HG02970 (cell line): ENCODE data around the gene UBL7.

Experiments used
- ATAC-seq: cut with Tn5 transposase; IDR thresholded peaks from one replicate; pipeline ENCODE4 v1.9.1; 2021; ENCODE audit warnings: mild to moderate bottlenecking, moderate library complexity, moderate number of reproducible peaks; ENCODE audit not compliant: unreplicated experiment, low FRiP score

The UBL7 gene

GRCh38 chr15:74442604-74443003 lies 18.4 kb downstream of the UBL7 start:
- no peak for ATAC-seq

DNA sequence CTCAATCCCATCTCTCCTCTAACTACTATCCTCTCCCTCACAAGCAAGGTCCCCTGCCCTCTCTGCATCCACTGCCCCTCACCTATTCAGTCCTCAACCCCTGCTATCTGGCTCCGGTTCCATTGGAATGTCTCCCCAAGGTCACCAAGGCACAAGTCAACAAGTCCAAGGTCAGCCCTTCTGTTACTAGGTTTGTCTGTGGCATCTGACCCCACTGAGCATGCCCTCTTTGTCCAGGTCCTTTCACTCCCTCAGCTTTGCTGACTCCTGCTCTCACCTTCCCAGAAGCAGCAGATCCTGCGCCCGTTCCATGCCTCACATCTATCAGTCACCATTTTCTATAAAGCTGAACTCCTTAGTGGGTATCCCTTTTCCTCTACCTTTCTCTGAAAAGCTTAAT lies 18.9 kb downstream of the UBL7 start:
- ATAC-seq = no peak

- no peak for ATAC-seq
Measured at GRCh38 chr15:74441248-74441941, 19.6 kb downstream of the UBL7 start.

DNA sequence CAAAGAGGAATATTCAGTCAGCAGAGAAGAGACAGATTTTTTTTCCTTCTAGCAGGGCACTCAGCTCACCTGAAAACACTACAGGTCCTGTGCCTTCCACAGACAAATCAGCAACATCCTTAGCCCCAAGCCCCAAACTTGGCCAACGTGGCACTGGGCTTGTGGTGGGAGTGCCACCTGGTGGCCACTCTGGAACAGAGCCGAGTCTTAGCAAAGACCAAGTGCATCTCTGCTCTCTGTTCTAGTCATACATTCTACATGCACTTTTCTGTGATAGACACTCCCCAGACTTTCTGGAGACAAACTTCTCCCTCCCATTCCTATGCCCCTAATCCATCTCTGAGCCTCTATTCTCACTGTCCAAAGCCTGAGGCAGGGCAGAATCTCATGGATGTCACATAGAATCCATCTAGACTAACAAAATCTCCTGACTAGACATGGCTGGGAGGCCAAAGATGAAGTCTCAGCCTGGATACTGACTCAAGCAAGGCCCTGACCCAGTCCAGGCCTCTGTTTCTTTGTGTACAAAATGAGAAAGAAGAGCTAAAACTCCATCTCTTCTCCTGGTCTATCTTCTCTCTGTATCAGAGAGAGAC lies 22.1 kb downstream of the UBL7 start:
- ATAC-seq = no peak

- no peak for ATAC-seq
Measured at GRCh38 chr15:74438206-74438605, 22.8 kb downstream of the UBL7 start.

DNA sequence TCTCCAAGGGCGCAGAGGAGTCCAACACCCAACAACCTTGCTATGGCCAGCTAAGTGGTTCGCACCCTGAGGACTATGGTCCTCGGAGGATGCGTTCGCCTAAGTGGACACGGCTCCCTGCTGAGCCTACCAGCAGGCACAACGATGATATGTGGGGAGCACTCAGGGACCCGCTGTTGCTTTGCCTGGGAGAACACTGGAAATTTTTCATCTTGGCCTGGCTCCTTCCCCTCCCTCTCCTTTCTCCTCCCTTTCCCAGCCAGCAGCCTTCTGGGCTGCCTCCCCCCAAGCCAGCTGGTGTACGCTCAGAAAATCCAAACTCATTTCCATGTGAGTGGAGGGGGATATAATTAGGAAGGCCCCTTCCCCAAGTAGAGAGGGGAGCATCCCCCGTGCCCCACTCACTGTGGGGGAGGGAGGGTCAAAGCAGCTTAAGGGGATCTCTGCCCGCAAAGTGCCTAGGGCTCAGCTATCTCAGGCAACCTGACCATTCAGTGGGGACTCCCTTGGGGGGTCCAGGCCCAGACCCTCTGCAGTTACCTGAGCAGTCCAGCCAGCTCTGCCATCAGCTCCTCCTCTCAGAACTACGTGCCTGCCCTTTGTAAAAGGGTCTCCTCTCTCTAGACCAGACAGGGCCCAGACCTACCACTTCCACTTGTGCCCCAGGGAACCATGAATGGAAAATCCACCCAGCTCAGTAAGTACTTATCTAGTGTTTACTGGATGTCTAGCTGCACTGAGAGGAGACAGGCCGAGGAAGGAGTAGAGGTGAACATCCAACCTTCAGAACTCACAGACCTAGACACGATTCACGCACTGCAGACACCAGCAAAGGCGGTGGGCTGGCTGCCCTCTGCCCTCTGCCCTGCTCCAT lies 26.5 kb downstream of the UBL7 start:
- no peak for ATAC-seq

GRCh38 chr15:74433592-74434262 lies 27.2 kb downstream of the UBL7 start, which contains the start of gene SEMA7A:
Gene SEMA7A, minus strand, starts transcription at chr15:74433958. Its CDS starts 40 bp downstream, at chr15:74433918.
- ATAC-seq = peak; percentile 61

DNA sequence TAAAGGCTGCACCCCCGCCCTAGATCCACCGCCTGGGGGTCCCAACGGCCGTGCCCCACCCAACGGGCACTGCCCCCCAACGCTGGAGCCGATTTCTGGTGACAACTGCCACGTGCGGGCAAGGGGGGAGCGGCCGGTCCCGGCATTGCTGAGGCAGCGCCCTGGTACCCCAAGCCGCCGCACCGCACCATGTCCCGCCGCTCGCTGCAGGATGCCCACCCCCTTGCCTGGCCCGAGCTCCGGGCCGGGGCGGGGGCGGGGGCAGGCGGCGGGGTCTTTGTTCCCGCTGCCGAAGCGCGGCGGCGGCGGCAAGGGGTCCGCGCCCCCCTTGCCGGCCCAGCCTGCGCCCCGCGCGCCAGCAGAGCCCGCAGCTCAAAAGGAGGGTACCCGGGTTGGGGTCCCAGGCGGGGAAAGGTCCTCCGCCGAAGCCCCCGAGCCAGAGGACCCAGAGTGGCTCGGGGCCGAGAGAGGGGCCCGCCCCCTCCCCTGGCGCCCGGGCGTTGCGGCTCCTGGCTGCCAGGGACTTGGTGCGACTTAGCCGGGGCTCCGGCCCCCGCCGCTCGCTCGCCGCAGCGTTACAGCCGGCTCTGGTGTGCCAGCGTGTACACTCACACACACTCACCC lies 27.9 kb downstream of the UBL7 start:
- peak; percentile 7 for ATAC-seq

- ATAC-seq = no peak
Measured at GRCh38 chr15:74432271-74432967, 28.5 kb downstream of the UBL7 start.

DNA sequence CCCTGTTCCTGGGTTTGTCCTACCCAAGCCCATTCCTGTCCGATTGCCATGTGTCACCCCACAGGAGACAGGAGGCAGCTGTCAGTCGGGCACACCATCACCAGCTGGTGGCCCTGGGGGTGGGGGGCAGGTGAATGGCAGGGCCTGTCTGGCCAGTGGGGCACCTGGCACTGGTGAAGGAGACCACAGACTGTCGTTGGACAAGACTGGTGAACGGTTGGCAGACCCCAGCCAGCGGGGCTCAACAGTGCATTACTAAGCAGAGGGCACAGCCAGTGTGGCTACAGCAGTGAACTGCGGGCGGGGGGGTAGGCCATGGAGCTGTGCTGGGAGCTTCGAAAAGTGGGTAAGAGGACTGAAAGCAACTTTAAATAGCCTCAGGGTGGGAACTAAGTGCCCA lies 29.3 kb downstream of the UBL7 start:
- ATAC-seq = no peak

DNA sequence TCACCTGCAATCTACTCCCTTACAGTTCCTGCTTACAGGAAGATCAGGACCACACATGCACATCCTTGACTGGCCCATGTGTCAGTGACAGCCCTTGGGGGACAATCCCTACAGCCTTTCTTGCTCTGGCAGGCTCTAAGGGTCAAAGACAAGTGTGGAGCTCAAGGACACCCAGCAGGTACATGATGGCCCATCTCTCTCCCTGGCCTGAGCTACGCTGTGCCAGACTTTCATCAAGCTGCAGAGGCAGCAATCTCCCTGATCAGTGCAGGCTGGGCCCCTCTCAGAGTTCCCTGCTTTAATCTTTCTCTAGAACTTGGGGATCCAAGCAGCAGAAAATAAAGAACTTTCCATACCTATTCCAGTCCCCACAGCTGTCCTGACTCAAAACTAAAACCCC lies 29.8 kb downstream of the UBL7 start:
- no peak for ATAC-seq

DNA sequence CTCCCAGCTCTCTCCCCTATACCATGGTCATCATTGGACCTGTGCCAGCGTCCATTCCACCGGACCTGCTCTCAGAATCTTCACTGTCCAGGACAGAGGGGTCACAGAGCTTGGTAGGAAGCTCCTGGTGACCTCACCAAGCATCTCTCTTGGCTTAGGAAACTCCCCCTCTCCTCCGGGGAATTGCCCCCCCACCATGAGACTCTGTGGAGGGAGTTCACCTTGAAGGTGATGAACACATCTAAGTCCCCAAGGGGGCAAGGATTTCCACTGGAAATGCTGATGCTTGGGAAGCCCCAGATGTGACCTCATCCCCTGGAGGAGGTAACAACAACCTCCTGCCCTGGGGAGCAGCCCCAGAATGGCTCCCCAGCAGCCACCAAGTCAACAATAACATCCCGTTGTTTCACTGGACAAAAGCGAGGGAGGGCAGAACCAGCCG lies 30.4 kb downstream of the UBL7 start:
- no peak for ATAC-seq

DNA sequence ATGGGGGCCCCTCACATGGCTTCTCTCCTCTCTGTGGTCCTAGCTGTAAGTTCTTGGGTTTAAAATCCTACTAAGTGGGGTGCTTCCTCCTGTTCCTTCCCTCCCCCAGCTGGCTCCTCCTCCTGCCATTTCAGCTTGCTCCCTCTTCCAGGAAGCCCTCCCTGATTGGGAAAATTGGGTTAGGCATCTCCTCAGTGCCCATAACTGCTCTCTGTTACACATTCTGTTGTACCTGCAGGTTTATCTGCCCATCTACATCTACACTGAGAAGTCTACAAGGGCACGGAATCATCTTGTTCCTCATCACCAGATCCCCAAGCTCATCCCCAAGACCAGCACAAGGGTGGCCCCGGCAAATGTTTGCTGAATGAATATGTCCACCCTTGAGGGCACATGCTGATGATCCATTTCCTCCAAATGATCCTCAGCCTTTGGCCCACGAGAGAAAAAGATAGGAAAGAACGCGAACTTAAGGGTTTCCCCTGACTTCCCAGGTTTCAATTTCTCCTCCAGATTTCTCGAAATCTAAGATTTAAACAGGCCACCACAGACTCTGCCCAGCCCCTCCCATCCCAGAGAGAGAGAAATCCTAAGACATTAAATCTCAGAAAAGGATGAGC lies 31.1 kb downstream of the UBL7 start:
- no peak for ATAC-seq

DNA sequence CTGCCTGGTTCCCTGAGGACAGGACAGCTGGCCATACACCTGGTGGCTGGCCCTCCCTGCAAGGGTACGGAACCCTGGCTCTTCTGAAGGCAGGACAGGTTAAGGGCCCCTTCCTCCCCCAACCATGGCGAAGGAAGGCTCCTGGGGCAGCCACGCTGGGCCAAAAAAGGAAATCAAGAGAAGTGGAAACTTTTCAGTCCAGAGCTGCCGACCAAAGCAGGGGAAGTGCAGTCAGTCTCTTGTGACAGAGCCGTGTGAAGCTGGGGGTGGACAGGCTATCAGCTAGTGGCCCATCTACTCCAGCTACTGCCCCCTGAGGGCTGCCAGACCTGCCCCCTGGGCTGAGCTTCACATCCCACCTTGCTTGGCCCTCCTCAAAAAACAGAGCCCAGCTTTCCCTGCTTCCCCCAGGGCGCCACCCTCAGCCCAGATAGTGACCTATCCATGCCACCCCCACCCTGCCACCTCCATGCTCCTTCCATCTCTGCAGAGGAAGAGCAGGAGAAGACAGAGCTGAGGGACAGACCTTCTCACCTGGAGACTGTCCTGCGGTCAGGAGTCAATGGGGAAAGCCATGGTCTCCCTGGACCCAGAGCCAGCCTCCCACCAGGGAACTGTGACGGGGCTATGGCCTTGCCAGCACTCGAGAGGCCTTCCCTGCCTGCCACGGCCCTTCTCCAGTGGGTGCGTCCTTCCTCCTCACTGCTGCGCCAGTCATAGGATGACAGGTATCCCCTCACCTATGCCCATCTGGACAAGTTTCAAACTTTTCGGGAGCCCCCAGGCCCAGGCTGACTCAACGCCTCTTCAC lies 31.8 kb downstream of the UBL7 start:
- no peak for ATAC-seq

DNA sequence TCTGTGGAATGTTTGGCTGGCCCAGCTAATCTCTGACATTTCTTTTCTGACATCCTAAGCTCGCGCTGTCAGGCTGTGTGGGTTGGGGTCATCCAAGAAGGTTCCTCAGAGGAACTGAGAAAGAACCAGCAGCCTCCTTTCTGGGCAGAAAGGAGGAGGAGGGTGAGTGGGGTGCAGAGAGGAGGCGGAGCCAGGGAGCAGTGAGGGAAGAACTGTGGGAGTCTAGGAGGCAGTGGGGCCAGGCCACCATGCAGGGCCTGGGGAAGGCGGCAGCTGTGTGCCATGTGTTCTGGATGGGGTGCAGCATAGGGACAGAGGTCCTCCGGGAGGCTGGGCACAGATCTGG lies 32.5 kb downstream of the UBL7 start:
- no peak for ATAC-seq

GRCh38 chr15:74427607-74428441 lies 33.1 kb downstream of the UBL7 start:
- no peak for ATAC-seq

DNA sequence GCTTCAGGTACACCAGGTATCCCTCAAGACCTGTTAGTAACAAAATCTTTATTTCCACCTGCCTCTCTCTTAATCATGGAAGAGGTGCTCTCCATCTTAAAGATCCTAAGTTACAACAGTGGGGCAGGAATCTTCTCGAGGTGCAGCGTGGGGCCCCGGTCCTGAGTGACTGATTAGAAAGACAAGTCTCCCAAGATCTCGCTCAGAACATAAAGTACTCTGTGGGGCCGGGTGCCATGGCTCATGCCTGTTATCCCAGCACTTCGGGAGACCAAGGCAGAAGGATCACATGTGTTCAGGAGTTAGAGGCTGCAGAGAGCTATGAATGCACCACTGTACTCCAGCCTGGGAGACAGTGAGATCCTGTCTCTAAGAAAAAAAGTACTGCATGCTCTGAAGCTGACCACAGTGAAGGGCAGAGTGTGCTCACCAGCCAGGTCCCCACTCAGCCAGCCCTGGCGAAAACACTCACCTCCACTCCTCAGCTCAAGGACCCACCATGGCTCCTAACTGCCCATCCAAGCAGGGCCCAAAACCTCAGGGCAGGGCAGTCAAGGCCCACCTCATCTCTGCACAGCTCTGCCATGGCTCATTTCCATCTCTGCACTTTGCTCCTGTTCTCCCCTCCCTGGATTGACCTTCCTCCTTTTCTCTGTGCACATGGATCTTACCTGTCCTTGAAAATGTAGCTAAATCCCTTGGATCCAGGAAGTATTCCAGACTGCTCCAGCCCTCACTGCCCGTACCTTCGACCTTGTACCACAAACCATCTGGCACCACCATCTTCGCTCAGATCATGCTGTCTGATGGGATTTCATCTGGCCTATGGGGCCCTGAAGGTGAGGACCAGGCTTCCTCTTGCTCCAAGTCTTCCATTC lies 34.3 kb downstream of the UBL7 start:
- no peak for ATAC-seq
